ENCODE results near the gene HORMAD1.
"Not testable (repeated sequence)": the region's sequence is repeated elsewhere in the genome, so short reads cannot be mapped to it uniquely, and the experiment has no call there.

Gene HORMAD1

GRCh38 chr1:150748878-150749719 lies 28.4 kb upstream of the HORMAD1 start:
- no peak for DNase-seq (ENCODE audit: extremely low spot score)
- no peak for TF ChIP-seq TARDBP (IDR thresholded peaks at IDR 0.05)
- ChIA-PET CTCF (interaction anchor here (0.5 kb wide), 1 partner anchor 12 kb away, joined by 4 read pairs; no protein-coding TSS in a partner anchor), POLR2A (no interaction called here)

DNA sequence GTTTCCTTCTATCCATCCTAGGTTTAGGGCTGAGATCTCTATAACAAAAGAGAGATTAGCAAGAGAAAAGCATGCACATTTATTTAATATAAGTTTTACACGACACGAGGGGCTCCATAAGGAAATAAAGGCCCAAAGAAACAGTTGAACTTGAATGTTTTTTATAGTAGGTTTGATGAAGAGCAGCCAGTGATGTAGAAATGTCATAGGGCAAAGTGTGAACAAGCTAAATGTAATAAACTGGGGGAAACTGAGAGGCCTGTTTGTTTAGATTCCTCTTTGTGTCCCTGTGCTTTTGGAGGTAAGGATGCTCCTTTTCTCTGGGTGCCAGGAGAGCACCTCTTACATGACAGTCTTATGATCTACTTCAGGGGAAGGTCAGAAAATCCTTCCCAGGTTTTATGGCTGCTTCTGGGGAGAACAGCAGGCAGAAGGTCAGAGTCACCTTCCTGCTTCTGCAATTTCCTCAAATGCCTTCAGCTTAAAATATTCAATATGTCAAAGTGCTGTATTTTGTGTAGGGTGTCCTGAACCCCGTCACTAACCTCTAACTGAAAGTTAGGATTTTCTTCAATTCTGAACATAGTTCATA lies 9.5 kb upstream of the HORMAD1 start:
- ChIA-PET POLR2A (interaction anchor here (0.9 kb wide), 1 partner anchor 9 kb away, joined by 3 read pairs; no protein-coding TSS in a partner anchor), CTCF (no interaction called here)
- TF ChIP-seq ZNF384 (IDR thresholded peaks at IDR 0.05) = no peak
- no peak for TF ChIP-seq L3MBTL2 (conservative IDR thresholded peaks at IDR 0.05)
- TF ChIP-seq HDGF (IDR thresholded peaks at IDR 0.05; ENCODE audit: borderline replicate concordance) = no peak
- no peak for TF ChIP-seq FOXA1 (IDR thresholded peaks at IDR 0.05)
- TF ChIP-seq SP1 (IDR thresholded peaks at IDR 0.05) = no peak
- TF ChIP-seq PKNOX1 (IDR thresholded peaks at IDR 0.05) = no peak
- TF ChIP-seq FOXK2 (IDR thresholded peaks at IDR 0.05) = no peak
- no peak for TF ChIP-seq BHLHE40 (IDR thresholded peaks at IDR 0.05; ENCODE audit: borderline replicate concordance)
- TF ChIP-seq ELF4 (IDR thresholded peaks at IDR 0.05) = no peak
- TF ChIP-seq TARDBP (IDR thresholded peaks at IDR 0.05) = no peak
- TF ChIP-seq FOXM1 (IDR thresholded peaks at IDR 0.05; ENCODE audit: borderline replicate concordance) = no peak
- no peak for TF ChIP-seq ARNT (IDR thresholded peaks at IDR 0.05)
- TF ChIP-seq SUZ12 (IDR thresholded peaks at IDR 0.05) = no peak
- no peak for TF ChIP-seq LEF1 (IDR thresholded peaks at IDR 0.05; ENCODE audit: borderline replicate concordance)
- TF ChIP-seq CTBP1 (IDR thresholded peaks at IDR 0.05; ENCODE audit: borderline replicate concordance) = no peak
- no peak for TF ChIP-seq NFRKB (IDR thresholded peaks at IDR 0.05)
- no peak for DNase-seq (ENCODE audit: extremely low spot score)

GRCh38 chr1:150724336-150724735 lies 3.6 kb upstream of the HORMAD1 start:
- TF ChIP-seq L3MBTL2 (conservative IDR thresholded peaks at IDR 0.05) (no peak), ZNF384 (IDR thresholded peaks at IDR 0.05) (no peak), LEF1 (IDR thresholded peaks at IDR 0.05; ENCODE audit: borderline replicate concordance) (no peak), NFRKB (IDR thresholded peaks at IDR 0.05) (no peak), ARNT (IDR thresholded peaks at IDR 0.05) (no peak), SUZ12 (IDR thresholded peaks at IDR 0.05) (no peak), CTBP1 (IDR thresholded peaks at IDR 0.05; ENCODE audit: borderline replicate concordance) (no peak), ELF4 (IDR thresholded peaks at IDR 0.05) (no peak), HDGF (IDR thresholded peaks at IDR 0.05; ENCODE audit: borderline replicate concordance) (no peak), FOXK2 (IDR thresholded peaks at IDR 0.05) (no peak), FOXA1 (IDR thresholded peaks at IDR 0.05) (no peak), TARDBP (IDR thresholded peaks at IDR 0.05) (no peak)
- POLR2A ChIA-PET = no interaction called here
- DNase-seq (ENCODE audit: extremely low spot score) = no peak
- CTCF ChIA-PET = interaction anchor here (0.6 to 1.2 kb wide), 2 partner anchors 12 to 870 kb away, joined by 3 read pairs; no protein-coding TSS in a partner anchor

GRCh38 chr1:150720098-150720497 lies 597 bp downstream of the HORMAD1 start:
- TF ChIP-seq CTBP1 (IDR thresholded peaks at IDR 0.05; ENCODE audit: borderline replicate concordance) (no peak), PKNOX1 (IDR thresholded peaks at IDR 0.05) (no peak), LEF1 (IDR thresholded peaks at IDR 0.05; ENCODE audit: borderline replicate concordance) (no peak), ARNT (IDR thresholded peaks at IDR 0.05) (no peak), SP1 (IDR thresholded peaks at IDR 0.05) (no peak), HDGF (IDR thresholded peaks at IDR 0.05; ENCODE audit: borderline replicate concordance) (no peak), ZNF384 (IDR thresholded peaks at IDR 0.05) (no peak), FOXA1 (IDR thresholded peaks at IDR 0.05) (no peak), NFRKB (IDR thresholded peaks at IDR 0.05) (no peak), L3MBTL2 (conservative IDR thresholded peaks at IDR 0.05) (no peak), FOXK2 (IDR thresholded peaks at IDR 0.05) (no peak), SUZ12 (IDR thresholded peaks at IDR 0.05) (no peak), TARDBP (IDR thresholded peaks at IDR 0.05) (no peak), ELF4 (IDR thresholded peaks at IDR 0.05) (no peak), FOXM1 (IDR thresholded peaks at IDR 0.05; ENCODE audit: borderline replicate concordance) (no peak), BHLHE40 (IDR thresholded peaks at IDR 0.05; ENCODE audit: borderline replicate concordance) (no peak)
- ChIA-PET POLR2A (no interaction called here), CTCF (no interaction called here)
- DNase-seq (ENCODE audit: extremely low spot score) = no peak

DNA sequence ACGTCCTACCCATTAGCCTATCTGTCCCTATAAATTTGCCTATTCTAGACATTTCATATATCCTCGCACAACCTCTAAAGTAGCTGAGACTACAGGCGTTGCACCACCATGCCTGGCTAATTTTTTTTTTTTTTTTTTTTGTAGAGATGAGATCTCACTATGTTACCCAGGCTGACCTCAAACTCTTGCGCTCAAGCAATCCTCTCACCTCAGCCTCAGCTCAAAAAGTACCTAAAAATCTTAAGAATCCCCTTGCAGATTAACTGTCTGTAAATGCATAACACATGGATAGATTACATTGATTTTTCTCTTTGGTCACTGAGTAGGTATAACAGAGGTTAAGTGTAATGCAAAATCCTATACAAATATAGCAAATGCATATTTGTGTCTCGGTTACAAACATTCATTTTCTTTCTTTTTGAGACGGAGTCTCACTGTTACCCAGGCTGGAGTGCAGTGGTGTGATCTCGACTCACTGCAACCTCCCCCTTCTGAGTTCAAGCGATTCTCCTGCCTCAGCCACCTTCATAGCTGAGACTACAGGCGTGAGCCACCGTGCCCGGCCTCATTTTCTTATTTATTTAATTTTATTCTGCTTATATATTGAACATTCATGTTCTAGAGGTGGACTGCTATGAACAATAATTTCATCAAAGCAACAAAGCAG lies 2.3 kb downstream of the HORMAD1 start:
- CTCF ChIA-PET = no interaction called here
- POLR2A ChIA-PET = no interaction called here

DNA sequence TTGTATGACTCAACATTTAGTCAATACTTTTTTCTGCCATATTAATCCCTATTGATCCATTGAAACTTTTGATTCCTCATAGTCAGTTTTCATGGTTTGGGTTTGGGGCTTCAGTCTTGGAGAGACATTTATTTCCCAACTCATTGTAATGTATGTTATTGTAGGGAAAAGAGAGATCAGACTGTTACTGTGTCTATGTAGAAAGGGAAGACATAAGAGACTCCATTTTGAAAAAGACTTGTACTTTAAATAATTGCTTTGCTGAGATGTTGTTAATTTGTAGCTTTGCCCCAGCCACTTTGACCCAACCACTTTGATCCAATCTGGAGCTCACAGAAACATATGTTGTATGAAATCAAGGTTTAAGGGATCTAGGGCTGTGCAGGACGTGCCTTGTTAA lies 11.7 kb downstream of the HORMAD1 start:
- CTCF ChIA-PET = not testable (repeated sequence)

More for the DNA sequence above, 2.3 kb downstream of the HORMAD1 start:
- TF ChIP-seq FOXK2 (IDR thresholded peaks at IDR 0.05) (no peak), ELF4 (IDR thresholded peaks at IDR 0.05) (no peak), NFRKB (IDR thresholded peaks at IDR 0.05) (no peak), TARDBP (IDR thresholded peaks at IDR 0.05) (no peak), CTBP1 (IDR thresholded peaks at IDR 0.05; ENCODE audit: borderline replicate concordance) (no peak), L3MBTL2 (conservative IDR thresholded peaks at IDR 0.05) (no peak), FOXA1 (IDR thresholded peaks at IDR 0.05) (no peak), ZNF384 (IDR thresholded peaks at IDR 0.05) (no peak), SP1 (IDR thresholded peaks at IDR 0.05) (no peak)
- no peak for DNase-seq (ENCODE audit: extremely low spot score)

More for the DNA sequence above, 11.7 kb downstream of the HORMAD1 start:
- POLR2A ChIA-PET = interaction anchor here (2.2 kb wide), 1 partner anchor 12 kb away, joined by 9 read pairs; the partner anchor contains the start of gene GOLPH3L
- not testable (repeated sequence) for DNase-seq (ENCODE audit: extremely low spot score)
